GM10266 (cell line): ENCODE results near the gene NDOR1.

Source experiments
- DNase-seq: peaks from one replicate; pipeline ENCODE4 v3.0.0; 2012; ENCODE audit errors: extremely low spot score
- TF ChIP-seq, protein P1 (sequence below): IDR thresholded peaks from 2 replicates; pipeline ENCODE4 v1.5.1; 2012; ENCODE audit warnings: mild to moderate bottlenecking, low read depth; ENCODE audit not compliant: control insufficient read depth, insufficient read depth; ENCODE audit errors: missing control alignments

NDOR1 gene

DNA sequence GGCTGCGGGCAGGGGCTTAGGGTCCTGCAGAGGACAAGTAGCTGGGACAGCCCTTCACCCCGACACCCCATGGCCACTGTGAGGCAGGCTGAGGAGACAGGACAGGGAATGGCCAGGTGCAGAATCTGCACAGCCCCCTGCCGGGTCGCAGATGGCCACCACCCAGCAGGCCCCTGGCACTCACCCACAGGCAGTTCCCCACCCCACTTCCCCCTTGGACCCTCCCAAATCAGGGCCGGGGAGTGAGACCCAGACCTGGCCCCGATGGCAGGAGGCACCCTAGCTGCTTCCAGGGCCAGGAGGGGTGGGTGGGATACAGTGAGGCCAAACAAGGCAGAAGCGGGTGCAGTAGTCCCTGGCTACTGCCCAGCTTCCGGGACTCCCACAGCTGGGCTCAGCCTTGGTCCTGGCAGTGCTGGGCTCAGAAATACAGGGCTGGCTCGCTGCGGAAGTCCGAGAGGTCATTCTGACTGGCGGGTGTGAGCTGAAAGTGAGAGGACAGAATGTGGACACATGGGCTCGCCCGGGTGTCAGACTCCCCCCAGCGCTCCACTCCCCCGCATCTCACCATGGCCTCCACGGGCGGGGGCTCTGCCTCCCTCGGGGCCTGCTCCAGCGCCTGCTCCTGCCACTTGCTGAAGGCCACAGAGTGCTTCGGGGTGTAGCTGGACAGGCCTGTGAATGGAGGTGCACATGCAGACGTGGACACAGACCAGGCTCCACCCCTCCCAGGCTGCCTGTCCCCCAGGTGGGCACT, 13.6 kb upstream of the NDOR1 start:
- TF ChIP-seq, protein P1, sequence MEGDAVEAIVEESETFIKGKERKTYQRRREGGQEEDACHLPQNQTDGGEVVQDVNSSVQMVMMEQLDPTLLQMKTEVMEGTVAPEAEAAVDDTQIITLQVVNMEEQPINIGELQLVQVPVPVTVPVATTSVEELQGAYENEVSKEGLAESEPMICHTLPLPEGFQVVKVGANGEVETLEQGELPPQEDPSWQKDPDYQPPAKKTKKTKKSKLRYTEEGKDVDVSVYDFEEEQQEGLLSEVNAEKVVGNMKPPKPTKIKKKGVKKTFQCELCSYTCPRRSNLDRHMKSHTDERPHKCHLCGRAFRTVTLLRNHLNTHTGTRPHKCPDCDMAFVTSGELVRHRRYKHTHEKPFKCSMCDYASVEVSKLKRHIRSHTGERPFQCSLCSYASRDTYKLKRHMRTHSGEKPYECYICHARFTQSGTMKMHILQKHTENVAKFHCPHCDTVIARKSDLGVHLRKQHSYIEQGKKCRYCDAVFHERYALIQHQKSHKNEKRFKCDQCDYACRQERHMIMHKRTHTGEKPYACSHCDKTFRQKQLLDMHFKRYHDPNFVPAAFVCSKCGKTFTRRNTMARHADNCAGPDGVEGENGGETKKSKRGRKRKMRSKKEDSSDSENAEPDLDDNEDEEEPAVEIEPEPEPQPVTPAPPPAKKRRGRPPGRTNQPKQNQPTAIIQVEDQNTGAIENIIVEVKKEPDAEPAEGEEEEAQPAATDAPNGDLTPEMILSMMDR = no peak
- DNase-seq = no peak

DNA sequence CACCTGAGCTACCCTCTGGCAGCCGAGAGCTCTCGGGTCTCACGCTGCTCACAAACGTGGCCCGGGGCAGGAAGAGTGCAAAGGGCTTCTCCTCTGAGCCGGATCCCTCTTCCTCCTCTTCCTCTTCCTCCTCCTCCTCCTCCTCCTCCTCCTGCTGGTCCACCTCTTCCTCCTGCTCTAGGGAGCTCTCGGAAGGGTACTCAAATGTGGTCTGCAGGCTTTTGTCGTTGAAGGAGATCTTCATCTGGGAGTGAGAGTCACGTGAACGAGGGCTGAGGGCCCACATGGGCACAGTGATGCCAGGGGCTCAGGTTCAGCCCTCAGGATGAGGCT, 13.1 kb upstream of the NDOR1 start:
- TF ChIP-seq, protein P1 = no peak
- no peak for DNase-seq

DNA sequence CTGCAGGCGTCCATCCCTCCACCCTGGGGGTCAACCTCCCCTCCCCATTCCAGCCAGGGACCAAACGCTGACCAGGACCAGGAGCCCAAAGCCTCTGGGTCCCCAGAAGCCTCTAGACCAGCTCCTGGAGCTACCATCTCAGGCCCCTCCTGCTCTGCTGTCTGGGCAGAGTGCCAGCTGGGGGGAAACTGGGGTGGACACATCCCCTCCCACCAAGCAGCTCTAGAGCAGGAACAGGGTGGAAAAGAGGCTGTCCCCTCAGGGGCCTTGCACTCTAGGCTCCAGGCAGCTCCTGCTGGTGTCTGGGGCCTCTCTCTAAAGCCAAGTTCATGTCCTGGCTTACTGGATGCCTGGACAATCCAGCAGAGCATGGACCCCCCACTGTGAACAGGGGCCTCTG, 12.6 kb upstream of the NDOR1 start:
- TF ChIP-seq, protein P1 = no peak
- DNase-seq = no peak

DNA sequence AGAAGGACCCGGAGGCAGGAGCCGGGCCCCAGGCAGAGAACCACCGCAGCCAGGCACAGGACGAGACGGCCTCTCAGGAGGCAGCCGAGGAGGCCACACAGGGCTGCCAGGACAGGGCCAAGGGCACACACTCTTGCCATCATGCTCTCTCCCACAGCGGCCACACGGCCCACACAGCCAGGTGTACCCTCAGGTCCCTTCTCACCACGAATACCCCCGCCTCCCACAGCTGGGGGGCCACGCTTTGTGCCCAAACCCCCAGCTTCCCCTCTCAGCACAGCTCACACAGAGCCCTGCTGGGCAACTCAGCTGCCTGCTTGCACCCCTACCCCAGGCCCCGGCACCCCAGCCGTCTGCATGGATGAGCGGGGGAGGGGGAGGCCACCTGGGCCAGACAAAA, 11.7 kb upstream of the NDOR1 start:
- DNase-seq = no peak
- TF ChIP-seq, protein P1 = no peak

DNA sequence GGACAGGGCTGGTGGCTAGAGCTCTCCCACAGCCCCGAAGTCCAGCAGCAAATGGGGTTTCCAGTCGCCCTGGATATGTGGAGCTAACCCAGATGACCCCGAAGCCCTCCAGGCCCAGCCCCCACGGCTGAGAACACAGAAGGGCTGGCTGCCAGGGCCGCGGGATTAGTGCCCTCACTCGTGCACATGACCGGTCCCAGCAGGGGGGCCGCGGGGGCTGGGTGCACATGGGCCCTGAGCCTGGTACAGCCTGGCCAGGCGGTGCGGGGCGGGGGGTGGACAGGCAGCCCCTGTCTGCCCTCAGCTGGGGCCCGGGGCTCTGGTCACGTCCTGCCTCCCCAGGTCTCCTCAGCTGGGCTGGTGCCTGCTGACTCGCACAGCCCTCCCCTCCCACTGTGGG, 11.1 kb upstream of the NDOR1 start:
- TF ChIP-seq, protein P1 = no peak
- DNase-seq = no peak

DNA sequence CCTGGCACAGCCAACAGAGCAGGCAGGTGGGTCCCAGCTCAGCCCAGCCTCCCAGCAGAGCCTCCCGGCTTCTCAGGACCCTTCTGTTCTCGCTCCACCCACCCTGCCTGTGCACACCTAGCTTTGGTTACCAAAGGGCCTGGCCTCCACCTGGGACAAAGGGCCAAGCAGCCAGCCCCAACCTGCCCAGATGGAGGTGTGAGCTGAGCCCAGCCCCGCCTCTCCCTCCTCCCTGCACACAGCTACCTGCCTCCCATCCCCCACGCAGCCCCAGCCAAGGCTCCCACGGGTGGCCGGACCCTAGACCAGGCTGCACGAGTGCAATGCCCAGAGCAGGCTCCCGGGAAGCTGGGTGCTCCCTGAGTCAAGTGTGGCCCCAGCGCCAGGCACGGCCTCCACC, 10.6 kb upstream of the NDOR1 start:
- TF ChIP-seq, protein P1 = no peak
- no peak for DNase-seq

DNA sequence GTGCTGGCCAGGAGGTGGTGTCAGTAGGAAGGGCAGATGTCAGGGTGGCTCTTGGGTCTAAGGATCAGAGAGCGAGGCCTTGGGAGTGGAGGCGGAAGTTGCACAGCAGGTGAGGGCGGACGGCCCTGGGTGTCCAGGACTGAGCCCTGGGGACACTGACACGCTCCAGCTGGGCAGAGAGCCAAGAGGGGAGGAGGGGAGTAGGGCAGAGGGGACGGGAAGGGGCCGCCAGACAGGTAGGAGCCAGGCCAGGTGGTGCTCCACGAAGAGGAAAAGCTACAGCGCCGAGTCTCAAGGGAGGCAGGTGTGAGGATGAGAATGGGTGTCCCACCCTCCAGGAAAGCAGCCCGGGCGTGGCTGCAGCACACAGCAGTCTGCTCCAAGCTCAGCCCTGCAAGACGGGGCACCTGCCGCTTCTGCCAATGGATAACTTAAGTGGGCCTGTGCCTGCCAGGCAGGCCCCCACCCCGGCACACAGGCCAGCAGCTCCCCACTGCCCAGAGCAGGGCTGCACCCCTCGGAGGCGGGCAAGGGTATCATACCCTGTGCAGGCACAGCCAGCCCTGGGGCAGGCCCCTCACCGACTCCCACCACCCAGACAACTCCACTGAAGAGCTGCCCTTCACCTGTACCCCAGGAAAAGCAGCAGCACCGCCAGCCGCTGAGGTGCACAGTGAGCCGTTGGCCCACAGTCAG, 9.8 kb upstream of the NDOR1 start:
- TF ChIP-seq, protein P1 = no peak
- no peak for DNase-seq
